Endodermal cell (in vitro differentiated cells): ENCODE measurements around the gene TBC1D4. TPM values are rescaled to one million over a fixed set of nuclear protein-coding genes. Genes with fewer than 3 reads are reported as not detected.
"Not testable (repeated sequence)": the region's sequence is repeated elsewhere in the genome, so short reads cannot be mapped to it uniquely, and the experiment has no call there.

Source experiments
- DNase-seq: peaks from one replicate; pipeline ENCODE4 v3.0.0-alpha.2; 2017
- H3K27ac ChIP-seq: 2 replicates; pipeline ENCODE4 v1.5.1; 2013; ENCODE audit warnings: mild to moderate bottlenecking, low read depth, low read length, moderate library complexity
- H3K27me3 ChIP-seq: 2 replicates; pipeline ENCODE4 v1.6.1; 2013; ENCODE audit warnings: mild to moderate bottlenecking, low read length, moderate library complexity; ENCODE audit not compliant: insufficient read depth, control insufficient read depth, poor library complexity, severe bottlenecking
- H3K36me3 ChIP-seq: 2 replicates; pipeline ENCODE4 v1.7.0; 2013; ENCODE audit warnings: mild to moderate bottlenecking, low read length, moderate library complexity; ENCODE audit not compliant: control insufficient read depth, insufficient read depth
- H3K4me1 ChIP-seq: one replicate; pipeline ENCODE4 v1.7.0; 2013; ENCODE audit warnings: low read length; ENCODE audit not compliant: control insufficient read depth, insufficient read depth
- H3K4me3 ChIP-seq: 2 replicates; pipeline ENCODE4 v1.5.1; 2013; ENCODE audit warnings: mild to moderate bottlenecking, low read length, moderate library complexity
- H3K9ac ChIP-seq: 2 replicates; pipeline ENCODE4 v1.6.1; 2013; ENCODE audit warnings: mild to moderate bottlenecking, low read length, moderate library complexity; ENCODE audit not compliant: poor library complexity, severe bottlenecking; ENCODE audit errors: extremely low read depth
- H3K9me3 ChIP-seq: 2 replicates; pipeline ENCODE4 v1.6.1; 2013; ENCODE audit warnings: mild to moderate bottlenecking, low read length, moderate library complexity; ENCODE audit not compliant: control insufficient read depth
- H3K27ac Mint-ChIP-seq: 2 replicates; pipeline ENCODE4 v1.8.0; 2020; ENCODE audit warnings: mixed read lengths
- H3K27me3 Mint-ChIP-seq: 2 replicates; pipeline ENCODE4 v1.8.0; 2021; ENCODE audit warnings: mild to moderate bottlenecking, mixed read lengths; ENCODE audit not compliant: insufficient read depth
- H3K36me3 Mint-ChIP-seq: 2 replicates; pipeline ENCODE4 v1.8.0; 2020; ENCODE audit warnings: low read depth, mixed read lengths
- H3K4me1 Mint-ChIP-seq: 2 replicates; pipeline ENCODE4 v1.8.0; 2020; ENCODE audit warnings: mixed read lengths
- H3K4me3 Mint-ChIP-seq: 2 replicates; pipeline ENCODE4 v1.8.0; 2020; ENCODE audit warnings: mild to moderate bottlenecking, moderate library complexity, mixed read lengths
- H3K9me3 Mint-ChIP-seq: 2 replicates; pipeline ENCODE4 v1.8.0; 2020; ENCODE audit warnings: mild to moderate bottlenecking, mixed read lengths
- CTCF ChIP-seq: fragments of 200-600 bp; sonication (generic); conservative IDR thresholded peaks from 2 replicates; pipeline ENCODE4 v1.5.0; 2021; ENCODE audit warnings: antibody characterized with exemption, mild to moderate bottlenecking
- WGBS, 2 experiments: methylation state at CpG; one replicate each; pipeline versions ENCODE4 v1.1.5 to v1.1.7; 2013; ENCODE audit warnings: missing lambda C conversion rate in 2 of 2, mixed read lengths in 1 of 2; ENCODE audit not compliant: insufficient coverage in 1 of 2, insufficient read length in 1 of 2; 5-methylcytosine and 5-hydroxymethylcytosine counted together
- total RNA-seq, 2 donors: library from RNA; stranded (reverse); fragmentation: NEBNext Ultra II Directional in 1 of 2; extraction: Animal tissue kit (Norgen Biotek cat#: 25700) in 1 of 2; gene quantifications; 2 replicates in 1 of 2; 3 replicates in 1 of 2; pipeline ENCODE4 v1.2.1, GENCODE V29; 2021

TBC1D4 gene
- total RNA-seq, 2 donors from 2014 or later: 3.2 to 4.7 TPM

- H3K4me3 ChIP-seq: no peak overlapping the region
- peaks cover under 1% of the 10 kb centered on the region for H3K27me3 Mint-ChIP-seq
- H3K4me1 ChIP-seq: no peaks in the 10 kb centered on the region
- no peak for TF ChIP-seq CTCF
- whole genome bisulfite sequencing, 2 experiments: 85 to 87% methylated on average over 3 of the region's 4 CpGs
- H3K4me3 Mint-ChIP-seq: no peak overlapping the region
- H3K9me3 ChIP-seq: peaks cover 5% of the 10 kb centered on the region
- no peaks in the 10 kb centered on the region for H3K36me3 ChIP-seq
- no peaks in the 10 kb centered on the region for H3K36me3 Mint-ChIP-seq
- no peak for DNase-seq
- no peak overlapping the region for H3K9ac ChIP-seq
- no peak overlapping the region for H3K27ac Mint-ChIP-seq
- no peaks in the 10 kb centered on the region for H3K27me3 ChIP-seq
- H3K27ac ChIP-seq: no peak overlapping the region
- H3K9me3 Mint-ChIP-seq: peaks cover 17% of the 10 kb centered on the region
- no peaks in the 10 kb centered on the region for H3K4me1 Mint-ChIP-seq
These were observed 230.8 kb downstream of the TBC1D4 start for GRCh38 chr13:75251188-75251587.

GRCh38 chr13:75250526-75251178 is 231.3 kb downstream of the TBC1D4 start:
- Mint-ChIP-seq H3K27ac (no peak overlapping the region), H3K9me3 (peaks cover 22% of the 10 kb centered on the region), H3K4me3 (no peak overlapping the region), H3K4me1 (no peaks in the 10 kb centered on the region), H3K36me3 (no peaks in the 10 kb centered on the region), H3K27me3 (peaks cover 2% of the 10 kb centered on the region)
- no peaks in the 10 kb centered on the region for H3K4me1 ChIP-seq
- peaks cover 5% of the 10 kb centered on the region for H3K9me3 ChIP-seq
- H3K27me3 ChIP-seq: no peaks in the 10 kb centered on the region
- no peak for DNase-seq
- H3K36me3 ChIP-seq: no peaks in the 10 kb centered on the region
- H3K27ac ChIP-seq: no peak overlapping the region
- 98% methylated on average over 5 of the region's 7 CpGs; no CpG with 5 or more reads in 1 of the 2 experiments for WGBS, 2 experiments
- no peak overlapping the region for H3K4me3 ChIP-seq
- no peak overlapping the region for H3K9ac ChIP-seq
- TF ChIP-seq CTCF: no peak

GRCh38 chr13:75245578-75245977 is 236.4 kb downstream of the TBC1D4 start:
- not testable (repeated sequence) for H3K27me3 ChIP-seq, H3K36me3 ChIP-seq, DNase-seq, H3K4me3 Mint-ChIP-seq, H3K36me3 Mint-ChIP-seq, H3K27ac Mint-ChIP-seq, H3K27ac ChIP-seq, H3K4me1 Mint-ChIP-seq, H3K9ac ChIP-seq, H3K4me3 ChIP-seq, H3K9me3 ChIP-seq, H3K4me1 ChIP-seq, H3K27me3 Mint-ChIP-seq
- peaks cover 41% of the 10 kb centered on the region for H3K9me3 Mint-ChIP-seq
- WGBS, 2 experiments: 83 to 89% methylated on average over 1 to 4 of the region's 5 CpGs

GRCh38 chr13:75240240-75240639 is 241.7 kb downstream of the TBC1D4 start:
- not testable (repeated sequence) for H3K27me3 Mint-ChIP-seq, H3K27me3 ChIP-seq, H3K9ac ChIP-seq, H3K27ac ChIP-seq, H3K36me3 Mint-ChIP-seq, H3K9me3 ChIP-seq, H3K4me1 ChIP-seq, H3K4me1 Mint-ChIP-seq, H3K27ac Mint-ChIP-seq, H3K36me3 ChIP-seq, H3K4me3 ChIP-seq, DNase-seq, H3K4me3 Mint-ChIP-seq
- WGBS, 2 experiments: 91 to 100% methylated on average over 5 to 22 of the region's 22 CpGs
- peaks cover 15% of the 10 kb centered on the region for H3K9me3 Mint-ChIP-seq
